WTC11 (cell line): Measurements from ENCODE around the gene CKAP2L. TPM values are rescaled to one million over a fixed set of nuclear protein-coding genes. Genes with fewer than 3 reads are reported as not detected.

Experiments used
- ATAC-seq: fragments of 200-7000 bp; cut with Tn5 transposase; 2 replicates; pipeline ENCODE4 v1.10.0; 2021; ENCODE audit warnings: mild to moderate bottlenecking, moderate library complexity
- CTCF ChIA-PET: fragments of 300-600 bp; sonication (Branson Sonifier 250); formaldehyde crosslinking; loops from one replicate; lab custom pipeline; 2021; ENCODE audit warnings: antibody characterized with exemption; lab: Charles Lee
- POLR2A ChIA-PET: fragments of 350-600 bp; sonication (Branson Sonifier 250); formaldehyde crosslinking; loops from one replicate; lab custom pipeline; 2021; ENCODE audit warnings: antibody characterized with exemption; lab: Charles Lee
- DNase-seq: peaks from one replicate; pipeline ENCODE4 v3.0.0; 2021; ENCODE audit warnings: low spot score
- H3K27ac Mint-ChIP-seq: 2 replicates; pipeline ENCODE4 v1.8.0; 2021; ENCODE audit warnings: mixed read lengths
- H3K27me3 Mint-ChIP-seq: 2 replicates; pipeline ENCODE4 v1.8.0; 2021; ENCODE audit warnings: low read depth, mild to moderate bottlenecking, moderate library complexity, mixed read lengths
- H3K36me3 Mint-ChIP-seq: 2 replicates; pipeline ENCODE4 v1.8.0; 2021; ENCODE audit warnings: mixed read lengths
- H3K4me1 Mint-ChIP-seq: 2 replicates; pipeline ENCODE4 v1.8.0; 2022; ENCODE audit warnings: mixed read lengths
- H3K4me3 Mint-ChIP-seq: 2 replicates; pipeline ENCODE4 v1.8.0; 2021; ENCODE audit warnings: mild to moderate bottlenecking, moderate library complexity, mixed read lengths
- H3K9me3 Mint-ChIP-seq: 2 replicates; pipeline ENCODE4 v1.8.0; 2021; ENCODE audit warnings: mixed read lengths
- ARID4B ChIP-seq: sonication (generic); formaldehyde crosslinking; IDR thresholded peaks from 2 replicates; pipeline ENCODE4 v1.8.0; 2023; ENCODE audit warnings: missing genetic modification reagents, mild to moderate bottlenecking, borderline replicate concordance
- ATF1 ChIP-seq: sonication (generic); formaldehyde crosslinking; IDR thresholded peaks from 2 replicates; pipeline ENCODE4 v1.8.1; 2023; ENCODE audit warnings: mild to moderate bottlenecking, moderate library complexity, missing genetic modification reagents
- E2F5 ChIP-seq: sonication (generic); formaldehyde crosslinking; IDR thresholded peaks from 2 replicates; pipeline ENCODE4 v1.8.1; 2022; ENCODE audit warnings: mild to moderate bottlenecking, moderate library complexity, missing genetic modification reagents
- ESRRA ChIP-seq: sonication (generic); formaldehyde crosslinking; IDR thresholded peaks from 2 replicates; pipeline ENCODE4 v1.8.1; 2022; ENCODE audit warnings: mild to moderate bottlenecking, missing genetic modification reagents, borderline replicate concordance
- FOXJ3 ChIP-seq: sonication (generic); formaldehyde crosslinking; IDR thresholded peaks from 2 replicates; pipeline ENCODE4 v1.9.0; 2021; ENCODE audit warnings: missing genetic modification reagents, mild to moderate bottlenecking, borderline replicate concordance
- FOXK1 ChIP-seq: sonication (generic); formaldehyde crosslinking; IDR thresholded peaks from 2 replicates; pipeline ENCODE4 v1.8.0; 2022; ENCODE audit warnings: mild to moderate bottlenecking, moderate library complexity, missing genetic modification reagents
- HMGXB4 ChIP-seq: sonication (generic); formaldehyde crosslinking; IDR thresholded peaks from 2 replicates; pipeline ENCODE4 v1.8.1; 2023; ENCODE audit warnings: mild to moderate bottlenecking, moderate library complexity, missing genetic modification reagents
- MAX ChIP-seq: sonication (generic); formaldehyde crosslinking; IDR thresholded peaks from 2 replicates; pipeline ENCODE4 v1.8.0; 2022; ENCODE audit warnings: mild to moderate bottlenecking, missing genetic modification reagents
- MXD4 ChIP-seq: fragments of 250-450 bp; sonication (Bioruptor Pico); IDR thresholded peaks from 2 replicates; pipeline ENCODE4 v1.8.0; 2021; ENCODE audit warnings: mild to moderate bottlenecking, moderate library complexity, borderline replicate concordance
- MYBL2 ChIP-seq: sonication (generic); formaldehyde crosslinking; IDR thresholded peaks from 2 replicates; pipeline ENCODE4 v1.8.1; 2023; ENCODE audit warnings: mild to moderate bottlenecking, moderate library complexity, missing genetic modification reagents
- NFYB ChIP-seq: sonication (generic); formaldehyde crosslinking; conservative IDR thresholded peaks from 2 replicates; pipeline ENCODE4 v1.8.0; 2022; ENCODE audit warnings: low read depth, missing genetic modification reagents
- NR2C2 ChIP-seq: sonication (generic); formaldehyde crosslinking; IDR thresholded peaks from 2 replicates; pipeline ENCODE4 v1.8.0; 2022; ENCODE audit warnings: mild to moderate bottlenecking, missing genetic modification reagents
- PREB ChIP-seq: sonication (generic); formaldehyde crosslinking; IDR thresholded peaks from 2 replicates; pipeline ENCODE4 v1.8.1; 2022; ENCODE audit warnings: mild to moderate bottlenecking, missing genetic modification reagents, moderate library complexity, borderline replicate concordance
- PRRX2 ChIP-seq: fragments of 250-450 bp; sonication (Bioruptor Pico); IDR thresholded peaks from 2 replicates; pipeline ENCODE4 v1.8.0; 2021; ENCODE audit warnings: mild to moderate bottlenecking
- SMAD4 ChIP-seq: sonication (generic); formaldehyde crosslinking; IDR thresholded peaks from 2 replicates; pipeline ENCODE4 v1.8.0; 2022; ENCODE audit warnings: mild to moderate bottlenecking, missing genetic modification reagents
- TEAD1 ChIP-seq: sonication (generic); formaldehyde crosslinking; IDR thresholded peaks from 2 replicates; pipeline ENCODE4 v1.8.0; 2022; ENCODE audit warnings: mild to moderate bottlenecking, missing genetic modification reagents
- ZBTB21 ChIP-seq: sonication (generic); formaldehyde crosslinking; IDR thresholded peaks from 2 replicates; pipeline ENCODE4 v1.8.1; 2023; ENCODE audit warnings: mild to moderate bottlenecking, missing genetic modification reagents, borderline replicate concordance
- ZNF121 ChIP-seq: sonication (generic); formaldehyde crosslinking; IDR thresholded peaks from 2 replicates; pipeline ENCODE4 v1.8.0; 2023; ENCODE audit warnings: missing genetic modification reagents
- ZNF232 ChIP-seq: sonication (generic); formaldehyde crosslinking; IDR thresholded peaks from 2 replicates; pipeline ENCODE4 v1.8.0; 2022; ENCODE audit warnings: mild to moderate bottlenecking, missing genetic modification reagents
- ZNF317 ChIP-seq: sonication (generic); formaldehyde crosslinking; IDR thresholded peaks from 2 replicates; pipeline ENCODE4 v1.8.1; 2023; ENCODE audit warnings: low read depth, mild to moderate bottlenecking, moderate library complexity, missing genetic modification reagents, borderline replicate concordance
- ZNF425 ChIP-seq: fragments of 250-450 bp; sonication (Bioruptor Pico); conservative IDR thresholded peaks from 2 replicates; pipeline ENCODE4 v1.9.0; 2021; ENCODE audit warnings: mild to moderate bottlenecking
- total RNA-seq: library from RNA; stranded (reverse); gene quantifications from 3 replicates; pipeline ENCODE4 v1.2.3, GENCODE V29; 2021

CKAP2L gene
- total RNA-seq, 1 experiment from 2014 or later, result 25.6 TPM

- TF ChIP-seq ESRRA (CRISPR knock-in tag) (no peak), NFYB (CRISPR knock-in tag) (no peak), NR2C2 (no peak), PRRX2 (CRISPR knock-in tag) (no peak), FOXK1 (CRISPR knock-in tag) (no peak), ATF1 (CRISPR knock-in tag) (no peak), ARID4B (CRISPR knock-in tag) (no peak), TEAD1 (CRISPR knock-in tag) (no peak), MXD4 (CRISPR knock-in tag) (no peak), ZNF121 (CRISPR knock-in tag) (no peak), ZBTB21 (CRISPR knock-in tag) (no peak), ZNF425 (CRISPR knock-in tag) (no peak), HMGXB4 (CRISPR knock-in tag) (no peak), PREB (CRISPR knock-in tag) (no peak), SMAD4 (CRISPR knock-in tag) (no peak)
- Mint-ChIP-seq H3K4me3 (no peak overlapping the region), H3K27me3 (no peaks in the 10 kb centered on the region; the same call in 1 of the 2 replicates), H3K36me3 (no peaks in the 10 kb centered on the region), H3K4me1 (peaks cover 11% of the 10 kb centered on the region), H3K9me3 (no peaks in the 10 kb centered on the region), H3K27ac (no peak overlapping the region)
- ChIA-PET POLR2A (no interaction called here), CTCF (no interaction called here)
- DNase-seq (no peak), ATAC-seq (no peak)
These were observed 12.6 kb upstream of the CKAP2L start for GRCh38 chr2:112777036-112777435.

- ATAC-seq, result no peak
- Mint-ChIP-seq H3K27ac (no peak overlapping the region), H3K4me1 (peaks cover 11% of the 10 kb centered on the region), H3K4me3 (no peak overlapping the region), H3K9me3 (no peaks in the 10 kb centered on the region), H3K36me3 (no peaks in the 10 kb centered on the region), H3K27me3 (no peaks in the 10 kb centered on the region; the same call in 1 of the 2 replicates)
- ChIA-PET CTCF (no interaction called here), POLR2A (no interaction called here)
- no peak for DNase-seq
- no peak for TF ChIP-seq ZNF317 (CRISPR knock-in tag)
- no peak for TF ChIP-seq E2F5 (CRISPR knock-in tag)
- no peak for TF ChIP-seq FOXJ3
- no peak for TF ChIP-seq MYBL2 (CRISPR knock-in tag)
- no peak for TF ChIP-seq PREB (CRISPR knock-in tag)
- TF ChIP-seq MAX, result no peak
- TF ChIP-seq PRRX2 (CRISPR knock-in tag), result no peak
- no peak for TF ChIP-seq ZNF232
- TF ChIP-seq ZNF425 (CRISPR knock-in tag), result no peak
These were observed 11.7 kb upstream of the CKAP2L start for GRCh38 chr2:112776113-112776512.
